ENCODE data around the gene C9. TPM values are rescaled to one million over a fixed set of nuclear protein-coding genes. Genes with fewer than 3 reads are reported as not detected.
A peak's percentile ranks its signal among the peaks of the same experiment; 100 is the strongest.

Gene C9
- not detected for total RNA-seq

DNA sequence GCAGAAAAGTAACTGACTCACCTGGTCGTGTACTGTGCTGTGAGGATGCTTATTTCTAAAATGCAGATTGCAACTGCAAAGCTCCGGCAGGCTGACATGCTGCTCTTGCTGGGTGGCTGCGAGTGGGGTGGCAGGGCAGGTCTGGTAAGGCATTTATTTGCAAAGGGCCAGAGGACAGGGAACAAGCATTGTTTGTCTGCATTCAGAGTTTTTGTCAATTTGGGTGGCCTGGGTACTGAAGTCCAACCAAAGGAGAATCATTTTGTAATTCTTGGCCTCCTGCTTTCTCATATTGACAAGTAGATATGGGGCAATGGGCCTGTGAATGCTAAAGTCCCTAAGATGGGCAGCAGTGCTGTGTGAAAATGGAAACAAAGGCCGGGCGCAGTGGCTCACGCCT is at the start of gene C9:
Gene C9 (minus strand): TSS at position 129 of the 400 bp plus-strand sequence. CDS start 31 bp downstream, at position 98.
- TF ChIP-seq, protein P1, sequence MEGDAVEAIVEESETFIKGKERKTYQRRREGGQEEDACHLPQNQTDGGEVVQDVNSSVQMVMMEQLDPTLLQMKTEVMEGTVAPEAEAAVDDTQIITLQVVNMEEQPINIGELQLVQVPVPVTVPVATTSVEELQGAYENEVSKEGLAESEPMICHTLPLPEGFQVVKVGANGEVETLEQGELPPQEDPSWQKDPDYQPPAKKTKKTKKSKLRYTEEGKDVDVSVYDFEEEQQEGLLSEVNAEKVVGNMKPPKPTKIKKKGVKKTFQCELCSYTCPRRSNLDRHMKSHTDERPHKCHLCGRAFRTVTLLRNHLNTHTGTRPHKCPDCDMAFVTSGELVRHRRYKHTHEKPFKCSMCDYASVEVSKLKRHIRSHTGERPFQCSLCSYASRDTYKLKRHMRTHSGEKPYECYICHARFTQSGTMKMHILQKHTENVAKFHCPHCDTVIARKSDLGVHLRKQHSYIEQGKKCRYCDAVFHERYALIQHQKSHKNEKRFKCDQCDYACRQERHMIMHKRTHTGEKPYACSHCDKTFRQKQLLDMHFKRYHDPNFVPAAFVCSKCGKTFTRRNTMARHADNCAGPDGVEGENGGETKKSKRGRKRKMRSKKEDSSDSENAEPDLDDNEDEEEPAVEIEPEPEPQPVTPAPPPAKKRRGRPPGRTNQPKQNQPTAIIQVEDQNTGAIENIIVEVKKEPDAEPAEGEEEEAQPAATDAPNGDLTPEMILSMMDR (IDR thresholded peaks at IDR 0.05) = no peak
- TF ChIP-seq POLR2A (IDR thresholded peaks at IDR 0.05) = no peak
- Histone ChIP-seq H3K27ac (no peak within 1 kb of the TSS), H3K4me1 (no peaks in the 10 kb centered on the region), H3K4me3 (no peak within 1 kb of the TSS), H3K27me3 (no peaks in the 10 kb centered on the region), H3K9me3 (no peaks in the 10 kb centered on the region), H3K36me3 (replicated peaks in 1 of 2; ENCODE audit: insufficient read depth in 1 of 2, low read depth in 2 of 2) (no peaks in the 10 kb centered on the region)
- intact Hi-C loops (cut with DNase I) = no loop called here
- no peak for ATAC-seq
- no peak for DNase-seq
- 51 to 60% methylated on average over 5 to 6 of the region's 6 CpGs for WGBS, 2 donors

DNA sequence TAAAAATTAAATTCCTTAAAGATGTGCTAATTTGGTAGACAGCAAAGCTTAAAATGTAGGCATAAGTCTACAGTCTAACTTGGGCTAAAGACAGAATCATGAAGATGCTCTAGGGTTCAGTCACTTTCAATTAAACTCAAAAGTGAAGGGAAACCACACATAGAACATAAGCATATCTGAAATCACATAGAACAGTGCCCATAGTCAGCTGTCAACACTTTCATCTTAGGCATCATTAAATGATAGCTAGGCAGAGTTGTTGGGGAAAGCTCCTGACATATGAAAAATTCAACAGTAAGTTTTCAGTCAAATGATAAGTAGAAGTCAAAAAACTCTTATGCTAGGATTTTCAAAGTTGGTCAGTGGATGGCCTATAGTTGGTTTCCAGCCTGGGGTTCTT is 49.5 kb upstream of the C9 start:
- H3K36me3 ChIP-seq (replicated peaks in 1 of 2; ENCODE audit: insufficient read depth in 1 of 2, low read depth in 2 of 2) = no peaks in the 10 kb centered on the region
- no peak for TF ChIP-seq POLR2A (IDR thresholded peaks at IDR 0.05)
- TF ChIP-seq, protein P1 (IDR thresholded peaks at IDR 0.05) = no peak
- H3K4me1 ChIP-seq = no peaks in the 10 kb centered on the region
- no peak overlapping the region for H3K27ac ChIP-seq
- no peak overlapping the region for H3K4me3 ChIP-seq
- intact Hi-C loops (cut with DNase I) = no loop called here
- no peaks in the 10 kb centered on the region for H3K27me3 ChIP-seq
- H3K9me3 ChIP-seq = no peaks in the 10 kb centered on the region
- DNase-seq (no peak), ATAC-seq (no peak)

DNA sequence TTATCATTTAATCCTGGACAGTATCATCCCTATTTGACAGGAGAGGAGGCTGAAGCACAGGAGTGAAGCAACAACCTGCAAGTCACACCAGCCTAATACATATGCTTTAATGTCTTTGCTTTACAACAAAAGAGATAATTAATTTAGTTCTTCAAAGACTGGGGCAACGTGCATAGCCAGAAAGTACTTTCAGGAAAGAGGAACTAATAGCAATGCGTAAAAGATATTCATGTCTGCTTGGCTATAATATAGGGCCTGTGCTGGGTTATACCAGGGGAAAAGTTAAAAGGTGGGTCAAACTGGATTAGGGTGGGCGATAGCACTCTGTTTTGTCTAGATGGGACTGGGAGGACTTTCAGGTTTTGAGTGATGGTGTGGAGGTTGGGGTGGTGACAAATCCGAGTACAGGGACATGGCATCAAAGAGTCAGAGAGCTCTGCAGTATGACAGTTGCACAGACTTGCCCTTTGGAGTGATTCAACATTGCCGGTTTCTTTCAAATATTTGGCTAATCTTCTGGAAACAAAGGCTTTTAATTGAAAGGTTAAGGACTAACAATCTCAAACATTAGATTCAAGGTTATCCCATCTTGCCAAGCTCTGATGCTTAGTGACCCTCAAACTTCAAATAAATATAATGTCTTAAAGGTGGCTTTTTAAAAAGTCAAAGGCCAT is 48.6 kb upstream of the C9 start:
- WGBS, 2 donors = 42 to 60% methylated on average over 5 of the region's 5 CpGs
- intact Hi-C loops (cut with DNase I) = no loop called here
- H3K27me3 ChIP-seq = no peaks in the 10 kb centered on the region
- no peaks in the 10 kb centered on the region for H3K9me3 ChIP-seq
- no peak overlapping the region for H3K27ac ChIP-seq
- no peaks in the 10 kb centered on the region for H3K36me3 ChIP-seq (replicated peaks in 1 of 2; ENCODE audit: insufficient read depth in 1 of 2, low read depth in 2 of 2)
- no peak for ATAC-seq
- no peak for DNase-seq
- H3K4me1 ChIP-seq = no peaks in the 10 kb centered on the region
- no peak overlapping the region for H3K4me3 ChIP-seq
- no peak for TF ChIP-seq POLR2A (IDR thresholded peaks at IDR 0.05)
- TF ChIP-seq, protein P1 (IDR thresholded peaks at IDR 0.05) = no peak

DNA sequence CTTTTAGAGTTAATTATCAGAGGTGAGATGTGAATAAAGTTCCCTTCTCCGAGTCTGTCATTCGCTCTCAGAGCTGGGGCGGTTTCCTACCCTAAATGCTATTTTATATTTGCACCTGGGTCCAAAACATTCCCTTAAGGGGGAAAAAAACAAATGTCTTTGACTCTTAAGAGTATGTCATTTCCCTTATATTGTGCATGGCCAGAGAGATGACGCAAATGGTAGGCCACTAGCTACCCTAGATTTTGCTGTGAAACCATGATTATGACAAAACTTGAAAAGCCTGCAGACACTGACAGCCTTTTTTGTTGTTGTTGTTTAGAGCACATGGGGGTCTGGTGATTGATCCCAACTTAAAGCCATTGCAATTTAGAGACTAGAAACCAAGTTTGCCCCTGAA is 47.7 kb upstream of the C9 start:
- Histone ChIP-seq H3K4me1 (no peaks in the 10 kb centered on the region), H3K4me3 (no peak overlapping the region), H3K36me3 (replicated peaks in 1 of 2; ENCODE audit: insufficient read depth in 1 of 2, low read depth in 2 of 2) (no peaks in the 10 kb centered on the region), H3K9me3 (no peaks in the 10 kb centered on the region), H3K27ac (no peak overlapping the region), H3K27me3 (no peaks in the 10 kb centered on the region)
- TF ChIP-seq POLR2A (IDR thresholded peaks at IDR 0.05) = no peak
- TF ChIP-seq, protein P1 (IDR thresholded peaks at IDR 0.05) = no peak
- intact Hi-C loops (cut with DNase I) = no loop called here
- WGBS, 2 donors = 86 to 89% methylated on average over 4 of the region's 4 CpGs
- no peak for ATAC-seq
- DNase-seq = no peak

DNA sequence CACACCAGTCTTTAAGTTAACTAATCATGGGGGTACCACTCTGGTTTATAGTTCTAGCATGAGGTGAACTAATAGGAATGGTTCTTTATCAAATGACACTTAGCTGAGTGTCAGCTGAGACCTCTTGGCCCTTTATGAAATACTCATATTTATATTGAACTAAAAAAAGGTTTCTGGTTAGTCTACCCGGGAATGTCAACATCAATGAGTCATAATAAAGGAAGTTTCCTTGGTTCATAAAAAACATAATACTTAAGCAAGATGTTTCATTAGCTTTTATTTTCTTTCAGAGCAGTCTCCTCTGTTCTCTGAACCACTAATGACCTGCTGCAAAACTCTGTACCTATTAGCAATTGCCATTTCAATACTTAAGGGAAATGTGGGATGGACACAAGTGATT is 46.8 kb upstream of the C9 start:
- Histone ChIP-seq H3K36me3 (replicated peaks in 1 of 2; ENCODE audit: insufficient read depth in 1 of 2, low read depth in 2 of 2) (no peaks in the 10 kb centered on the region), H3K4me1 (no peaks in the 10 kb centered on the region), H3K4me3 (no peak overlapping the region), H3K9me3 (no peaks in the 10 kb centered on the region), H3K27me3 (no peaks in the 10 kb centered on the region), H3K27ac (peak overlapping the region in 1 of 4 donors; percentile 26)
- WGBS, 2 donors = 16 to 28% methylated on average over 1 of the region's 1 CpG
- TF ChIP-seq, protein P1 (IDR thresholded peaks at IDR 0.05) = no peak
- TF ChIP-seq POLR2A (IDR thresholded peaks at IDR 0.05) = no peak
- peak; percentile 47 for ATAC-seq
- no peak for DNase-seq
- intact Hi-C loops (cut with DNase I) = no loop called here
